ENCODE measurements around the gene GABRG3. TPM values are rescaled to one million over a fixed set of nuclear protein-coding genes. Genes with fewer than 3 reads are reported as not detected.

GABRG3 gene
- total RNA-seq, 1 experiment from 2014 or later, result not detected

GRCh38 chr15:27466758-27467157 is 495.8 kb downstream of the GABRG3 start:
- Histone ChIP-seq H3K79me2 (ENCODE audit: insufficient read depth, low read length) (no peaks in the 10 kb centered on the region), H4K20me1 (ENCODE audit: insufficient read depth) (no peaks in the 10 kb centered on the region), H3K4me2 (ENCODE audit: low read length) (no peak overlapping the region), H3K9me3 (ENCODE audit: control insufficient read depth in 1 of 2, insufficient read depth in 1 of 2, low read depth in 1 of 2, low read length in 2 of 2) (peaks cover 18 to 35% of the 10 kb centered on the region in 2 experiments; a peak in 2 of 4 replicates), H3K4me1 (ENCODE audit: control insufficient read depth in 1 of 2, insufficient read depth in 2 of 2, low read length in 2 of 2) (no peaks in the 10 kb centered on the region), H3K9me2 (ENCODE audit: insufficient read depth) (no peaks in the 10 kb centered on the region), H3K27me3 (ENCODE audit: insufficient read depth, low read length) (no peaks in the 10 kb centered on the region), H2AFZ (ENCODE audit: low read depth, low read length, poor library complexity, severe bottlenecking) (no peak overlapping the region), H3K9ac (ENCODE audit: low read length) (no peak overlapping the region), H3K27ac (ENCODE audit: low read depth, low read length) (no peak overlapping the region), H3K36me3 (ENCODE audit: control insufficient read depth in 1 of 2, insufficient read depth in 2 of 2, low read length in 2 of 2) (no peaks in the 10 kb centered on the region), H3K4me3 (replicated peaks in 1 of 2; ENCODE audit: low read depth in 1 of 2, low read length in 2 of 2) (no peak overlapping the region)
- BruUV-seq (replicated peaks), result no TSS peak
- ATAC-seq, result no peak
- ChIA-PET CTCF (no interaction called here), RAD21 (ENCODE audit: low non-redundant PET in 1 of 2, low total read pairs in 2 of 2, uncharacterized antibody in 2 of 2, unreplicated experiment in 2 of 2) (no interaction called here), POLR2A (no interaction called here)
- TF ChIP-seq EZH2 (IDR thresholded peaks at IDR 0.05), result no peak
- TF ChIP-seq ELF1 (IDR thresholded peaks at IDR 0.05; ENCODE audit: borderline replicate concordance, low read depth), result no peak
- TF ChIP-seq CTCF (IDR thresholded peaks at IDR 0.05 in 2 of 3, conservative IDR thresholded peaks at IDR 0.05 in 1 of 3; ENCODE audit: borderline replicate concordance in 1 of 3, insufficient read depth in 1 of 3, low read depth in 2 of 3, low read length in 2 of 3), result no peak
- no peak for TF ChIP-seq ZNF274 (IDR thresholded peaks at IDR 0.05; ENCODE audit: low read depth, low read length)
- TF ChIP-seq, protein P1, sequence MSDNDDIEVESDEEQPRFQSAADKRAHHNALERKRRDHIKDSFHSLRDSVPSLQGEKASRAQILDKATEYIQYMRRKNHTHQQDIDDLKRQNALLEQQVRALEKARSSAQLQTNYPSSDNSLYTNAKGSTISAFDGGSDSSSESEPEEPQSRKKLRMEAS (IDR thresholded peaks at IDR 0.05), result no peak
- TF ChIP-seq FOSL1 (IDR thresholded peaks at IDR 0.05; ENCODE audit: low read depth), result no peak
- no peak for TF ChIP-seq EZH2phosphoT487 (IDR thresholded peaks at IDR 0.05; ENCODE audit: borderline replicate concordance)
- TF ChIP-seq YY1 (IDR thresholded peaks at IDR 0.05; ENCODE audit: extremely low read depth, insufficient replicate concordance, low read depth, low read length), result no peak
- no peak for TF ChIP-seq SP1 (IDR thresholded peaks at IDR 0.05; ENCODE audit: low read depth)
- no peak for TF ChIP-seq SRF (IDR thresholded peaks at IDR 0.05; ENCODE audit: low read depth)
- no peak for TF ChIP-seq SIN3A (IDR thresholded peaks at IDR 0.05; ENCODE audit: low read depth)
- TF ChIP-seq, protein P2, sequence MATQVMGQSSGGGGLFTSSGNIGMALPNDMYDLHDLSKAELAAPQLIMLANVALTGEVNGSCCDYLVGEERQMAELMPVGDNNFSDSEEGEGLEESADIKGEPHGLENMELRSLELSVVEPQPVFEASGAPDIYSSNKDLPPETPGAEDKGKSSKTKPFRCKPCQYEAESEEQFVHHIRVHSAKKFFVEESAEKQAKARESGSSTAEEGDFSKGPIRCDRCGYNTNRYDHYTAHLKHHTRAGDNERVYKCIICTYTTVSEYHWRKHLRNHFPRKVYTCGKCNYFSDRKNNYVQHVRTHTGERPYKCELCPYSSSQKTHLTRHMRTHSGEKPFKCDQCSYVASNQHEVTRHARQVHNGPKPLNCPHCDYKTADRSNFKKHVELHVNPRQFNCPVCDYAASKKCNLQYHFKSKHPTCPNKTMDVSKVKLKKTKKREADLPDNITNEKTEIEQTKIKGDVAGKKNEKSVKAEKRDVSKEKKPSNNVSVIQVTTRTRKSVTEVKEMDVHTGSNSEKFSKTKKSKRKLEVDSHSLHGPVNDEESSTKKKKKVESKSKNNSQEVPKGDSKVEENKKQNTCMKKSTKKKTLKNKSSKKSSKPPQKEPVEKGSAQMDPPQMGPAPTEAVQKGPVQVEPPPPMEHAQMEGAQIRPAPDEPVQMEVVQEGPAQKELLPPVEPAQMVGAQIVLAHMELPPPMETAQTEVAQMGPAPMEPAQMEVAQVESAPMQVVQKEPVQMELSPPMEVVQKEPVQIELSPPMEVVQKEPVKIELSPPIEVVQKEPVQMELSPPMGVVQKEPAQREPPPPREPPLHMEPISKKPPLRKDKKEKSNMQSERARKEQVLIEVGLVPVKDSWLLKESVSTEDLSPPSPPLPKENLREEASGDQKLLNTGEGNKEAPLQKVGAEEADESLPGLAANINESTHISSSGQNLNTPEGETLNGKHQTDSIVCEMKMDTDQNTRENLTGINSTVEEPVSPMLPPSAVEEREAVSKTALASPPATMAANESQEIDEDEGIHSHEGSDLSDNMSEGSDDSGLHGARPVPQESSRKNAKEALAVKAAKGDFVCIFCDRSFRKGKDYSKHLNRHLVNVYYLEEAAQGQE (IDR thresholded peaks at IDR 0.05; ENCODE audit: low read depth), result no peak
- TF ChIP-seq JUND (IDR thresholded peaks at IDR 0.05), result no peak
- TF ChIP-seq, protein P3, sequence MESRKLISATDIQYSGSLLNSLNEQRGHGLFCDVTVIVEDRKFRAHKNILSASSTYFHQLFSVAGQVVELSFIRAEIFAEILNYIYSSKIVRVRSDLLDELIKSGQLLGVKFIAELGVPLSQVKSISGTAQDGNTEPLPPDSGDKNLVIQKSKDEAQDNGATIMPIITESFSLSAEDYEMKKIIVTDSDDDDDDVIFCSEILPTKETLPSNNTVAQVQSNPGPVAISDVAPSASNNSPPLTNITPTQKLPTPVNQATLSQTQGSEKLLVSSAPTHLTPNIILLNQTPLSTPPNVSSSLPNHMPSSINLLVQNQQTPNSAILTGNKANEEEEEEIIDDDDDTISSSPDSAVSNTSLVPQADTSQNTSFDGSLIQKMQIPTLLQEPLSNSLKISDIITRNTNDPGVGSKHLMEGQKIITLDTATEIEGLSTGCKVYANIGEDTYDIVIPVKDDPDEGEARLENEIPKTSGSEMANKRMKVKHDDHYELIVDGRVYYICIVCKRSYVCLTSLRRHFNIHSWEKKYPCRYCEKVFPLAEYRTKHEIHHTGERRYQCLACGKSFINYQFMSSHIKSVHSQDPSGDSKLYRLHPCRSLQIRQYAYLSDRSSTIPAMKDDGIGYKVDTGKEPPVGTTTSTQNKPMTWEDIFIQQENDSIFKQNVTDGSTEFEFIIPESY (IDR thresholded peaks at IDR 0.05; ENCODE audit: extremely low read depth, insufficient replicate concordance, low read length), result no peak
- TF ChIP-seq RAD21 (IDR thresholded peaks at IDR 0.05; ENCODE audit: low read depth), result no peak
- no peak for TF ChIP-seq TCF7L2 (IDR thresholded peaks at IDR 0.05; ENCODE audit: borderline replicate concordance, extremely low read depth, insufficient read depth, insufficient read length)
- TF ChIP-seq POLR2AphosphoS5 (IDR thresholded peaks at IDR 0.05; ENCODE audit: low read depth, low read length), result no peak
- TF ChIP-seq CBX3 (IDR thresholded peaks at IDR 0.05; ENCODE audit: low read depth), result no peak
- intact Hi-C loops (cut with micrococcal nuclease), result no loop called here
- no peak for DNase-seq (ENCODE audit: low read depth, low spot score)

All from HCT116 (cell line).